ENCODE data around the gene SLTM. TPM values are rescaled to one million over a fixed set of nuclear protein-coding genes. Genes with fewer than 3 reads are reported as not detected.

SLTM gene
- total and polyA plus RNA-seq, 7 experiments from 2014 or later, result 56.3 to 166 (median 151) TPM

DNA sequence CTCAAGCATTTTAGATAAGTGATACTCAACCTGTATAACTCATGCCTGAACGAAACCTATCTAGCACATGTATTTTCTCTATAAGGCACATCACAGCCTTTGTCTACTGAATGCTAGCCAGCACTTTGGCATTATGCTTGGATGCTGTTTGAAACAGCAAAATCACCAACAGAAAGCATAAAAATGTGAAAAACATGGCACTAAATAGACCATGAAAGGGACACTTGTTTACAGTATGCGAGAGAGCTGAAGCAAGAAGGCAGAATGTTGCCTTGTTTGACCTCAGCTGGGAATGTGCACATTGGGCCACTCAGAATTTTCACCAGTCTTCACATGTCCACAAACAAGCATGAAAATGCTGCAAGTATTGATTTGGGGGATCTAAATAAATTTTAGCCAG is 102.9 kb downstream of the SLTM start:
- no peaks in the 10 kb centered on the region for H3K9me3 Mint-ChIP-seq
- H3K4me3 Mint-ChIP-seq, result no peak overlapping the region
- Histone ChIP-seq H3K9me3 (ENCODE audit: control insufficient read depth in 2 of 3, low read length in 3 of 3) (no peaks in the 10 kb centered on the region), H3K36me3 (ENCODE audit: control insufficient read depth in 2 of 3, insufficient read depth in 3 of 3, low read length in 3 of 3) (no peaks in the 10 kb centered on the region), H3K4me1 (ENCODE audit: control insufficient read depth in 2 of 2, insufficient read depth in 2 of 2, low read length in 2 of 2) (no peaks in the 10 kb centered on the region), H3K27me3 (ENCODE audit: control insufficient read depth in 2 of 2, insufficient read depth in 2 of 2, low read length in 2 of 2) (no peaks in the 10 kb centered on the region), H3K4me3 (ENCODE audit: low read length) (no peak overlapping the region), H3K27ac (ENCODE audit: low read depth, low read length) (no peak overlapping the region)
- ATAC-seq, result no peak
- H3K27ac Mint-ChIP-seq, result no peak overlapping the region
- DNase-seq, result no peak
- ChIA-PET CTCF (interaction anchor here (0.6 kb wide), 1 partner anchor 77 kb away, joined by 3 read pairs; no protein-coding TSS in a partner anchor), POLR2A (no interaction called here)
- H3K4me1 Mint-ChIP-seq, result peaks cover 0 to 6% (median 0%) of the 10 kb centered on the region in 7 donors
- intact Hi-C loops (cut with micrococcal nuclease), result no loop called here
- H3K27me3 Mint-ChIP-seq, result no peaks in the 10 kb centered on the region
- H3K36me3 Mint-ChIP-seq, result peaks cover 10 to 42% (median 23%) of the 10 kb centered on the region in 5 donors

Other genes with a start within 250 kb of the SLTM start
- gene ADAM10, start 184.0 kb downstream of the SLTM start, total RNA-seq, result 100 to 1,000 TPM; 119 to 170 (median 142) TPM
- 100 to 1,000 TPM; 110 to 127 TPM for gene ADAM10, start 184.0 kb downstream of the SLTM start, polyA plus RNA-seq
- 10 to 100 TPM; 10.4 to 16.6 (median 11.5) TPM for gene MINDY2, start 162.4 kb downstream of the SLTM start, total RNA-seq
- 1 to 10 TPM; 8.9 to 10.0 TPM for gene MINDY2, start 162.4 kb downstream of the SLTM start, polyA plus RNA-seq
- 10 to 100 TPM; 50.8 to 61.1 (median 57.9) TPM for gene RNF111, start 54.0 kb upstream of the SLTM start, total RNA-seq
- gene RNF111, start 54.0 kb upstream of the SLTM start, polyA plus RNA-seq, result 10 to 100 TPM; 16.1 to 16.7 TPM
- 10 to 100 TPM in 1 of 5 experiments, 1 to 10 TPM in 1, under 1 TPM in 3; 0.27 to 52.2 (median 0.41) TPM for gene CCNB2, start 171.5 kb upstream of the SLTM start, total RNA-seq
- gene CCNB2, start 171.5 kb upstream of the SLTM start, polyA plus RNA-seq, result not detected